K562 (cell line): ENCODE results near the gene MAGI1. TPM values are rescaled to one million over a fixed set of nuclear protein-coding genes. Genes with fewer than 3 reads are reported as not detected.

ENCODE experiments used
- AFF1 ChIP-seq, 2 experiments: fragments of 450-650 bp; IDR thresholded peaks; 2 replicates each; pipeline ENCODE4 v1.6.1; 2018; ENCODE audit warnings: mild to moderate bottlenecking in 2 of 2, low read depth in 1 of 2; ENCODE audit not compliant: partially characterized antibody in 2 of 2
- FOXM1 ChIP-seq, 2 experiments: fragments of 450-650 bp in 1 of 2; sonication (generic) in 1 of 2; formaldehyde crosslinking in 1 of 2; IDR thresholded peaks; 2 replicates each; pipeline versions ENCODE4 v1.6.1 to v1.9.0; 2017 to 2022; ENCODE audit warnings: low read depth in 2 of 2, mild to moderate bottlenecking in 2 of 2, missing genetic modification reagents in 1 of 2, moderate library complexity in 1 of 2
- MLX ChIP-seq, 2 experiments: fragments of 450-650 bp in 1 of 2; sonication (generic) in 1 of 2; formaldehyde crosslinking; conservative IDR thresholded peaks; 2 replicates each; pipeline versions ENCODE4 v1.4.0 to v1.8.1; 2020 to 2022; ENCODE audit warnings: mild to moderate bottlenecking in 1 of 2, missing genetic modification reagents in 1 of 2
- RAD21 ChIP-seq, 2 experiments: fragments of 250-450 bp in 1 of 2; fragments of 450-650 bp in 1 of 2; sonication (Bioruptor Pico) in 1 of 2; formaldehyde crosslinking in 1 of 2; IDR thresholded peaks in 1 of 2; conservative IDR thresholded peaks in 1 of 2; 2 replicates each; pipeline versions ENCODE4 v1.4.0 to v1.8.0; 2020 to 2022; ENCODE audit warnings: mild to moderate bottlenecking in 2 of 2, moderate library complexity in 1 of 2
- SMARCB1 ChIP-seq: IDR thresholded peaks from 2 replicates; pipeline ENCODE4 v1.6.1; 2011; ENCODE audit warnings: improper control_type of control experiment, low read depth; ENCODE audit not compliant: insufficient read length
- SP2 ChIP-seq: IDR thresholded peaks from 2 replicates; pipeline ENCODE4 v1.6.1; 2011; ENCODE audit warnings: mild to moderate bottlenecking, low read depth, low read length, moderate library complexity; ENCODE audit not compliant: poor library complexity, severe bottlenecking; ENCODE audit errors: extremely low read depth
- SRSF1 ChIP-seq: fragments of 200-400 bp; formaldehyde crosslinking; IDR thresholded peaks from 2 replicates; pipeline ENCODE4 v1.6.1; 2017; ENCODE audit warnings: mild to moderate bottlenecking, low read depth, low read length, moderate library complexity
- TFAP4 ChIP-seq: sonication (generic); formaldehyde crosslinking; IDR thresholded peaks from 2 replicates; pipeline ENCODE4 v1.8.0; 2022; ENCODE audit warnings: missing genetic modification reagents, mild to moderate bottlenecking, moderate library complexity, borderline replicate concordance
- THRAP3 ChIP-seq: fragments of 450-650 bp; IDR thresholded peaks from 2 replicates; pipeline ENCODE4 v1.6.1; 2016; ENCODE audit warnings: mild to moderate bottlenecking, inconsistent platforms, borderline replicate concordance
- polyA plus RNA-seq, 8 experiments: library from polyadenylated mRNA; depleted of rRNA in 4 of 8; stranded (reverse) in 5 of 8; unstranded in 3 of 8; fragments of >200 nt; fragmentation: Nextera tagmentation in 2 of 8; fragmentation: Illumina TruSeq in 1 of 8; extraction: Ambion mirVana in 2 of 8; extraction: Trizol in 1 of 8; gene quantifications; 2 replicates each; pipeline versions ENCODE4 v1.2.1 to v1.2.3, GENCODE V29; 2011 to 2014; ENCODE audit warnings: inconsistent platforms in 1 of 8, missing spikeins in 1 of 8
- total RNA-seq, 7 experiments: library from RNA; depleted of rRNA in 6 of 7; stranded (reverse); fragments of >200 nt in 6 of 7; fragmentation: Illumina TruSeq in 2 of 7; extraction: Trizol in 2 of 7; gene quantifications; 2 replicates each; pipeline versions ENCODE4 v1.2.1 to v1.2.3, GENCODE V29; 2011 to 2021; ENCODE audit warnings: low replicate concordance in 1 of 7

MAGI1 gene
- total and polyA plus RNA-seq, 9 of the 15 experiments (the other 6 are each of a cell fraction or from before 2014, with no cell fraction given), result 7.8 to 59.4 (median 43.2) TPM

- TF ChIP-seq FOXM1 (IDR thresholded peaks at IDR 0.05; ENCODE audit: low read depth) (no peak), FOXM1 (CRISPR knock-in tag; IDR thresholded peaks at IDR 0.05; ENCODE audit: low read depth) (no peak), SP2 (no peak), TFAP4 (CRISPR knock-in tag) (no peak), THRAP3 (no peak), SRSF1 (no peak), MLX (CRISPR knock-in tag; conservative IDR thresholded peaks at IDR 0.05) (no peak), SMARCB1 (no peak), RAD21 (CRISPR knock-in tag; conservative IDR thresholded peaks at IDR 0.05 in 1 of 2, IDR thresholded peaks at IDR 0.05 in 1 of 2) (no peak), AFF1 (IDR thresholded peaks at IDR 0.05; ENCODE audit: low read depth in 1 of 2, partially characterized antibody in 2 of 2) (no peak)
Measured at GRCh38 chr3:66050821-66051220, 12.1 kb upstream of the MAGI1 start (continued).
